GM18868 (cell line): ENCODE results near the gene DOHH.
"Not testable (repeated sequence)": the region's sequence is repeated elsewhere in the genome, so short reads cannot be mapped to it uniquely, and the experiment has no call there.

Experiments
- ATAC-seq: cut with Tn5 transposase; IDR thresholded peaks from one replicate; pipeline ENCODE4 v1.9.1; 2021; ENCODE audit warnings: mild to moderate bottlenecking, moderate library complexity; ENCODE audit not compliant: unreplicated experiment

Gene DOHH

GRCh38 chr19:3535235-3535535, 34.7 kb upstream of the DOHH start:
- no peak for ATAC-seq

- no peak for ATAC-seq
Measured at GRCh38 chr19:3534375-3535234, 34.1 kb upstream of the DOHH start.

- no peak for ATAC-seq
Measured at GRCh38 chr19:3533563-3534216, 33.2 kb upstream of the DOHH start.

- no peak for ATAC-seq
Measured at GRCh38 chr19:3533033-3533432, 32.6 kb upstream of the DOHH start.

- no peak for ATAC-seq
Measured at GRCh38 chr19:3532154-3532786, 31.8 kb upstream of the DOHH start.

- no peak for ATAC-seq
Measured at GRCh38 chr19:3531716-3532115, 31.2 kb upstream of the DOHH start.

- no peak for ATAC-seq
Measured at GRCh38 chr19:3530389-3530788, 29.9 kb upstream of the DOHH start.

GRCh38 chr19:3529299-3529698, 28.8 kb upstream of the DOHH start:
- ATAC-seq, result not testable (repeated sequence)

- no peak for ATAC-seq
Measured at GRCh38 chr19:3528539-3529211, 28.2 kb upstream of the DOHH start.

GRCh38 chr19:3528080-3528479, 27.6 kb upstream of the DOHH start:
- no peak for ATAC-seq

GRCh38 chr19:3527238-3527910, 26.9 kb upstream of the DOHH start:
- no peak for ATAC-seq

- ATAC-seq, result no peak
Measured at GRCh38 chr19:3526507-3527237, 26.2 kb upstream of the DOHH start.

- no peak for ATAC-seq
Measured at GRCh38 chr19:3524904-3525451, 24.5 kb upstream of the DOHH start.

- ATAC-seq, result no peak
Measured at GRCh38 chr19:3524078-3524842, 23.8 kb upstream of the DOHH start.

GRCh38 chr19:3523361-3524077, 23.0 kb upstream of the DOHH start:
- no peak for ATAC-seq

GRCh38 chr19:3522421-3523360, 22.2 kb upstream of the DOHH start:
- no peak for ATAC-seq

GRCh38 chr19:3521104-3521445, 20.6 kb upstream of the DOHH start:
- ATAC-seq, result no peak
